ENCODE results near the gene CMTM5. TPM values are rescaled to one million over a fixed set of nuclear protein-coding genes. Genes with fewer than 3 reads are reported as not detected.
"Not testable (repeated sequence)": the region's sequence is repeated elsewhere in the genome, so short reads cannot be mapped to it uniquely, and the experiment has no call there.

CMTM5 gene
- total RNA-seq, 6 donors from 2014 or later, result 0.47 to 3.1 (median 2.3) TPM; not detected in 2

DNA sequence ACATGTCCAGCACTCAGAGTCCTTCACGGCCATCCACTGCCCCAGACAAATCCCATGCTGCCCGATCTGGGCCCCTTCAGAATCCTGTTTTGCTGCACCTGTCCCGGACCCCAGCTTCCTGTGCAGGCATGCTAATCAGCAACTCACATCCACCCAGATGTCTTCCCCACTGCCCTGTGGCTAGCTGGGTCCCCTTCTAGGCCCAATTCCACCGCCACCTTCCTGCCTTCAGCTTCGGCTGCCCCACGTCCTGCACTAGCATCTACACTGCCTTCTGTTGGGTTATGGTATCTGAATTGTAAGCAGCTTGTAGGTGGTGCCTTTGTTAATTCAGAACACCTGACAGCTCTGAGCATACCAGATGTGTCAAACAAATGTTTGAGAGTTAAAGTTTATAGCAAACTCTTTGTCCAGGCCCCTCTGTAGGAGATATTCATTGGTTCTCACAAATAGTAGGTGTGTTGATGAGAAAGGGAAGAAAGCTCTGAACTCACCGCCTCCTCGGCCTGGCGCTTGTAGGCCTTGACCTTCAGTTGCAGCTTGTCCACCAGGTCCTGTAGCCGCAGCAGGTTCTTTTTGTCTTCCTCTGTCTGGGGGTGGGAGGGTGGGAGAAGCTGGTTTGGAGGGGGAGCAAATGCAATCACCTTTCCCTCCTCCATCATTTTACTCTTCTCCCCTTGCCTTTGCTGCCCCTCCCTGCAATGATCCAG, 6.0 kb downstream of the CMTM5 start:
- no peak for DNase-seq
- ATAC-seq (ENCODE audit: low FRiP score in 2 of 2), result no peak
- H3K9me3 ChIP-seq, result no peaks in the 10 kb centered on the region
- TF ChIP-seq, protein P1, sequence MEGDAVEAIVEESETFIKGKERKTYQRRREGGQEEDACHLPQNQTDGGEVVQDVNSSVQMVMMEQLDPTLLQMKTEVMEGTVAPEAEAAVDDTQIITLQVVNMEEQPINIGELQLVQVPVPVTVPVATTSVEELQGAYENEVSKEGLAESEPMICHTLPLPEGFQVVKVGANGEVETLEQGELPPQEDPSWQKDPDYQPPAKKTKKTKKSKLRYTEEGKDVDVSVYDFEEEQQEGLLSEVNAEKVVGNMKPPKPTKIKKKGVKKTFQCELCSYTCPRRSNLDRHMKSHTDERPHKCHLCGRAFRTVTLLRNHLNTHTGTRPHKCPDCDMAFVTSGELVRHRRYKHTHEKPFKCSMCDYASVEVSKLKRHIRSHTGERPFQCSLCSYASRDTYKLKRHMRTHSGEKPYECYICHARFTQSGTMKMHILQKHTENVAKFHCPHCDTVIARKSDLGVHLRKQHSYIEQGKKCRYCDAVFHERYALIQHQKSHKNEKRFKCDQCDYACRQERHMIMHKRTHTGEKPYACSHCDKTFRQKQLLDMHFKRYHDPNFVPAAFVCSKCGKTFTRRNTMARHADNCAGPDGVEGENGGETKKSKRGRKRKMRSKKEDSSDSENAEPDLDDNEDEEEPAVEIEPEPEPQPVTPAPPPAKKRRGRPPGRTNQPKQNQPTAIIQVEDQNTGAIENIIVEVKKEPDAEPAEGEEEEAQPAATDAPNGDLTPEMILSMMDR (IDR thresholded peaks at IDR 0.05), result no peak
- TF ChIP-seq POLR2AphosphoS5 (IDR thresholded peaks at IDR 0.05), result no peak
- no peak for TF ChIP-seq EP300 (IDR thresholded peaks at IDR 0.05)
- no peak overlapping the region for H3K27ac ChIP-seq
- no peaks in the 10 kb centered on the region for H3K36me3 ChIP-seq
- H3K4me3 ChIP-seq, result no peak overlapping the region
- WGBS, 2 donors, result 69 to 76% methylated on average over 9 to 10 of the region's 10 CpGs
- H3K4me1 ChIP-seq, result peaks cover 0 to 5% (median 0%) of the 10 kb centered on the region in 4 donors
- H3K27me3 ChIP-seq, result no peaks in the 10 kb centered on the region

DNA sequence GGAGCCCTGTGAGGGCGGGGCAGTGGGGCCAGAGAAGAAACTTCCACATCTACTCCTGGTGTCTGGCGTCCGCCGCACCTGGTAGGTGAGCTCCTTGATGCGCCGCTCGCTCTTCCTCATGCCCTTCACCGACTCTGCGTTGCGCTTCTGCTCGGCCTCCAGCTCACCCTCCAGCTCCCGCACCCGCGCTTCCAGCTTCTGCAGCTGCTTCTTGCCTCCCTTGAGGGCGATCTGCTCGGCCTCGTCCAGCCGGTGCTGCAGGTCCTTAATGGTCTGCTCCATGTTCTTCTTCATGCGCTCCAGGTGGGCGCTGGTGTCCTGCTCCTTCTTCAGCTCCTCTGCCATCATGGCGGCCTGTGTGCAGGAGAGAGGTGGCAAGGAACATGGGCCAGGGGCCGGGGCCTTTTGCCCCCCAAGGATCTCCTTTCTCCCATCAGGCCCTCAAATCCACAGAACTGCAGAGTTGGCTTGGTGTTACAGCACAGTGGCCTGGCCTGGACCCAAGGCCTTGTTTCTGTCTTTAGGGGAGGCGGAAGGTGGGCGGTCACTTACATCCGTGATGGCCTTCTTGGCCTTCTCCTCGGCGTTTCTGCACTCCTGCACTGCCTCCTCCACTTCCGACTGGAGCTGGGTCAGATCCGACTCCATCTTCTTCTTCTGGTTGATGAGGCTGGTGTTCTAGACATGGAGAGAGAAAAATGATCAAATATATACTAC, 7.7 kb downstream of the CMTM5 start:
- DNase-seq, result no peak
- WGBS, 2 donors, result 87 to 89% methylated on average over 29 of the region's 29 CpGs
- H3K4me3 ChIP-seq, result no peak overlapping the region
- no peaks in the 10 kb centered on the region for H3K27me3 ChIP-seq
- H3K27ac ChIP-seq, result no peak overlapping the region
- H3K4me1 ChIP-seq, result peaks cover 0 to 5% (median 0%) of the 10 kb centered on the region in 4 donors
- H3K9me3 ChIP-seq, result no peaks in the 10 kb centered on the region
- no peak for ATAC-seq (ENCODE audit: low FRiP score in 2 of 2)
- no peak for TF ChIP-seq POLR2AphosphoS5 (IDR thresholded peaks at IDR 0.05)
- TF ChIP-seq, protein P1 (IDR thresholded peaks at IDR 0.05), result no peak
- TF ChIP-seq EP300 (IDR thresholded peaks at IDR 0.05), result no peak
- TF ChIP-seq POLR2A (IDR thresholded peaks at IDR 0.05), result no peak
- no peaks in the 10 kb centered on the region for H3K36me3 ChIP-seq

DNA sequence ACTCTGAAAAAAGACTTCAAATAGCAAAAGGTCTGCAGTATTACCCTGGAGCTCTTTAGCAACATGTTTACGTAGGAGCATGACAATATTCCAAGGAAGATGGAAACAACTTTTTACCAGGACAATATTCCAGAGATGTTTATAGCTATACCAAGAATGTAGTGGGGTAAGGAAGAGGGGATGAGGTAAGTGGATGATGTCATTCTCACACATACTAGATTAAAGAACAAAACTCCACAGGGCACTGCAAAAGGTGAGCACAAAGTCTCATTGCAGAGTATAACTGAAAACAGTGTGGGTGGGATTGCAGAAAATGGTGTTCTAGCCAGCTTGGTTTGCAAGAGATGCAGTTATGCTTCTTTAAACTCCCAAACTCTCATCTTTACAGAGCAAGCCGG, 8.4 kb downstream of the CMTM5 start:
- no peak overlapping the region for H3K4me3 ChIP-seq
- H3K27me3 ChIP-seq, result no peaks in the 10 kb centered on the region
- H3K27ac ChIP-seq, result no peak overlapping the region
- WGBS, 2 donors, result 89 to 95% methylated on average over 2 of the region's 2 CpGs
- no peaks in the 10 kb centered on the region for H3K9me3 ChIP-seq
- no peaks in the 10 kb centered on the region for H3K4me1 ChIP-seq
- TF ChIP-seq EP300 (IDR thresholded peaks at IDR 0.05) (no peak), POLR2AphosphoS5 (IDR thresholded peaks at IDR 0.05) (no peak), POLR2A (IDR thresholded peaks at IDR 0.05) (no peak)
- TF ChIP-seq, protein P1 (IDR thresholded peaks at IDR 0.05), result no peak
- H3K36me3 ChIP-seq, result no peaks in the 10 kb centered on the region
- ATAC-seq (ENCODE audit: low FRiP score in 2 of 2), result no peak
- DNase-seq, result no peak

DNA sequence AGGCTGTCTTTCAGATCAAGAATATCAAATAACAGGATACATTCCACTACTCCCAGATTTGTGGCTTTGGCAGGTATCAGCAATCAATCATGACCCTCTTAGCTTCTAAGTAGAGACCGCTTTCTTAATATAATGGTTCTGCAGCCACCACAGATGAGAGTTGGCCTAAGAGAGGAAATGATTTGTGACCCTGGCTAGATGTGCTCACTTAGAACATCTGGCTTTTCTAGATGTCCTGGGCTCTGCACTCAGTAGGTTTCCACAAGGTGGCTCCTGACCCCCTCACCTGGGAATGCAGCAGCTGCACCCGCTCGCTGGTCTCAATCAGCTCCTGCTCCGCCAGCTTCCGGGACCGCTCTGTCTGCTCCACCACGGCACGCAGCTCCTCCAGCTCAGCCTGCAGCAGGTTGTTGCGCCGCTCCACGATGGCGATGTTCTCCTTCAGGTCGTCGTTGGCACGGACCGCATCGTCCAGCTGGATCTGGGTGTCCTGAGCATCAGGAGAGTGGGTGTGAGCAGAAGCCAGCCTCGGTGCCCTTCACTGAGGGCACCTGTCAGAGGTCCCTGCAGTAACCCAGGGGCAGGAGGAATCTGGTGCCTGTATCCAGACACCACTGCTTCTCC, 8.9 kb downstream of the CMTM5 start:
- Histone ChIP-seq H3K9me3 (no peaks in the 10 kb centered on the region), H3K4me1 (no peaks in the 10 kb centered on the region), H3K27me3 (no peaks in the 10 kb centered on the region), H3K4me3 (no peak overlapping the region), H3K36me3 (no peaks in the 10 kb centered on the region), H3K27ac (no peak overlapping the region)
- no peak for TF ChIP-seq POLR2AphosphoS5 (IDR thresholded peaks at IDR 0.05)
- DNase-seq, result no peak
- WGBS, 2 donors, result 82 to 89% methylated on average over 11 to 17 of the region's 18 CpGs
- no peak for ATAC-seq (ENCODE audit: low FRiP score in 2 of 2)

DNA sequence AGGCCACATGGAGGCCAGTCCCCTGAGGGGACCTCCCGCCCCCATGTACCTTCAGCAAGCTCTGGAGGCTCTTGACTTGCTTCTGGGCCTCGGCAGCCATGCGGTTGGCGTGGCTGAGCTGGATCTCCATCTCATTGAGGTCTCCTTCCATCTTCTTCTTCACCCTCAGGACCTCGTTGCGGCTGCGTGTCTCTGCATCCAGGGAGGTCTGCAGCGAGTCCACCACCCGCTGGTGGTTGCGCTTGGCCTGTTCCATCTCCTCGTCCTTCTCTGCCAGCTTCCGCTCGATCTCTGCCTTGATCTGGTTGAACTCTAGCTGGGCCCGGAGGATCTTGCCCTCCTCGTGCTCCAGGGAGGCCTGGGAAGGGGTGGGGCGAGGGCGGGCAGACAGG, 9.4 kb downstream of the CMTM5 start:
- DNase-seq; H3K4me3 ChIP-seq; ATAC-seq (ENCODE audit: low FRiP score in 2 of 2); H3K27ac ChIP-seq; H3K27me3 ChIP-seq; H3K36me3 ChIP-seq; H3K9me3 ChIP-seq; H3K4me1 ChIP-seq: not testable (repeated sequence)
- 89 to 91% methylated on average over 17 of the region's 17 CpGs for WGBS, 2 donors

All from upper lobe of left lung (tissue), 6 donors.